Neural progenitor cell (in vitro differentiated cells): Measurements from ENCODE around the gene STAC.

ENCODE experiments used
- CTCF ChIP-seq: fragments of 200-600 bp; sonication (generic); IDR thresholded peaks from 2 replicates; pipeline ENCODE4 v1.5.1; 2017; ENCODE audit warnings: antibody characterized with exemption, mild to moderate bottlenecking
- EZH2 ChIP-seq: fragments of 200-600 bp; sonication (generic); IDR thresholded peaks from 2 replicates; pipeline ENCODE4 v1.6.1; 2017; ENCODE audit warnings: antibody characterized with exemption, mild to moderate bottlenecking, moderate library complexity

GRCh38 chr3:36362216-36362615 is 18.1 kb upstream of the STAC start:
- no peak for TF ChIP-seq CTCF
- no peak for TF ChIP-seq EZH2
